HG02885 (cell line): ENCODE data around the gene EDEM1.

Source experiments
- ATAC-seq: cut with Tn5 transposase; IDR thresholded peaks from one replicate; pipeline ENCODE4 v1.9.1; 2021; ENCODE audit warnings: mild to moderate bottlenecking; ENCODE audit not compliant: unreplicated experiment, poor library complexity

Gene EDEM1

GRCh38 chr3:5264093-5264600 is 76.6 kb downstream of the EDEM1 start:
- no peak for ATAC-seq

DNA sequence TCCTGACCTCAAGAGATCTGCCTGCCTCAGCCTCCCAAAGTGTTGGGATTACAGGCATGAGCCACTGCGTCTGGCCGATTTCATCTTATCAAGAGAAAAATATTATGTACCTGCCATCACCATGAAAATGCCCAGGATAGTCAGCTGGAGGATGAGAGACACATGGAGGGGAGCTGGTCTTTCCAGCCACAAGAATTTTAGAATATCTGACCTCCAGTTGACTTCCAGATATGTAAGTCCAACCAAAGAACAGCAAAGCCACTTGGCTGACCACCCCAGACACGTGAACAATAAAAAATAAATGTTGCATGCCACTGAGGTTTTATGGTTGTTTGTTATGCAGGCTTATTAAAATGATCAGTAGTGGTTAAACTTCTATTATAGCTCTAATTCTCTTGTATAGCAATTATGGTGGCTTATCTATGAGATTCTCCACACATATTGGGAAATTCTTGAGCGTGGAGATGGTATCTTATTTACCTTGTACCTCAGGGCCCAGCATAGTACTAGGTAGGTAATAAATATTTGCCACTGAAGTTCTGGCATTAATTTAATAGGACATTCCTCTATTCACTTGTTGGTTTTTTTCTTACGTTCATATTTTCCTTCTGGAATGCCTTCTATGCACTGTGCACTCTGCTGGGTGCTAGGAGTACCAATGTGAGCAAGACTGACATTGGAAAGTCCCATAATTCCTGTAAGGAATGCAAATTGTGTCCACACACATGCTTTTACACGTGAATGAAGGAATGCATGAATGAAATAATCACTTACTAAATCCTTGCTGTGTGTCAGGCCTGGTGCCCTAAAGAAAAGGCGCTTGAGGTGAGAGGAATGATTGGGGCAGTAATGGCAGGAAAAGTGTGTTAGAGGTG is 77.6 kb downstream of the EDEM1 start:
- no peak for ATAC-seq

DNA sequence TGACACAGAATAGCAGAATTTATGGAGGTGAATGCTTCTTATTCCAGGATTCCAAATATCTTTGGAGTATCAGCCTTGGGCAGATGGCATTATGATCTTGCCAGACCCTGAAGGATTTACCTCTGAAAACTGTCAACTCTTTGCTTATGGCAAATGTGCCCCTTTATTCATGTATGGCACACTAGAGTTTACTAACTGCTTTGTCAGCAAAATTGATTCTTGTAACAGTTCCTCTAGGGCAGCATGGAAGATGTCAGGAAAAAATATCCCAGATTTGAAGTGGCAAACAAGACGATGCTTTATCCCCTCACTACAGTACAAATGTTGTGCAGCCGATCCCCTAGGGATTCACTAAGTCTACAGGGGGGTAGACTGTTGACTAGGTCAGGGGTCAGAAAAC is 79.7 kb downstream of the EDEM1 start:
- ATAC-seq: no peak

GRCh38 chr3:5267889-5268288 is 80.4 kb downstream of the EDEM1 start:
- no peak for ATAC-seq
